AG04450 (cell line): ENCODE results near the gene AQP12A. TPM values are rescaled to one million over a fixed set of nuclear protein-coding genes. Genes with fewer than 3 reads are reported as not detected.

Experiments used
- CTCF ChIA-PET: fragments of 300-600, 350-600 bp; formaldehyde crosslinking; extraction: SDS; loops from one replicate; lab custom pipeline; 2022; ENCODE audit warnings: antibody characterized with exemption, inconsistent platforms; lab: Charles Lee
- POLR2A ChIA-PET: fragments of 350-600 bp; formaldehyde crosslinking; extraction: SDS; loops from one replicate; lab custom pipeline; 2021; ENCODE audit warnings: antibody characterized with exemption, inconsistent platforms; lab: Yijun Ruan, JAX
- DNase-seq: peaks from one replicate; pipeline ENCODE4 v3.0.0-alpha.2; 2011; ENCODE audit warnings: low read depth, low spot score
- H3K27ac ChIP-seq: one replicate; pipeline ENCODE4 v1.5.1; 2012; ENCODE audit warnings: low read depth, low read length, control low read depth
- H3K27me3 ChIP-seq: one replicate; pipeline ENCODE4 v1.6.0; 2012; ENCODE audit warnings: low read length; ENCODE audit not compliant: control insufficient read depth, insufficient read depth
- H3K4me3 ChIP-seq: 2 replicates; pipeline ENCODE4 v1.5.1; 2011; ENCODE audit warnings: mild to moderate bottlenecking, low read depth, low read length, control low read depth
- H3K9me3 ChIP-seq: 2 replicates; pipeline ENCODE4 v1.5.1; 2012; ENCODE audit warnings: low read length; ENCODE audit not compliant: control insufficient read depth, insufficient read depth
- CTCF ChIP-seq: IDR thresholded peaks from 2 replicates; pipeline ENCODE4 v1.5.1; 2011; ENCODE audit warnings: low read depth, low read length, control low read depth, inconsistent platforms
- polyA plus RNA-seq: library from polyadenylated mRNA; depleted of rRNA; stranded (reverse); fragments of >200 nt; gene quantifications from 2 replicates; pipeline ENCODE4 v1.2.3, GENCODE V29; 2011

Gene AQP12A
- polyA plus RNA-seq, 1 experiment: not detected

- no peak for DNase-seq
- POLR2A ChIA-PET: no interaction called here
- TF ChIP-seq CTCF: no peak
- H3K9me3 ChIP-seq: no peaks in the 10 kb centered on the region; the same call in 1 of the 2 replicates
- no peak overlapping the region for H3K27ac ChIP-seq
- no peak overlapping the region for H3K4me3 ChIP-seq
- CTCF ChIA-PET: no interaction called here
- H3K27me3 ChIP-seq: peaks cover 16% of the 10 kb centered on the region
Measured at GRCh38 chr2:240701091-240701735, 9.5 kb downstream of the AQP12A start.

- POLR2A ChIA-PET: no interaction called here
- Histone ChIP-seq H3K27me3 (peaks cover 17% of the 10 kb centered on the region), H3K9me3 (no peaks in the 10 kb centered on the region; the same call in 1 of the 2 replicates), H3K27ac (no peak overlapping the region), H3K4me3 (no peak overlapping the region)
- TF ChIP-seq CTCF: no peak
- DNase-seq: no peak
- CTCF ChIA-PET: no interaction called here
Measured at GRCh38 chr2:240701736-240702639, 10.3 kb downstream of the AQP12A start.

- no peaks in the 10 kb centered on the region; the same call in 1 of the 2 replicates for H3K9me3 ChIP-seq
- DNase-seq: no peak
- no peak overlapping the region for H3K27ac ChIP-seq
- no peak for TF ChIP-seq CTCF
- POLR2A ChIA-PET: no interaction called here
- CTCF ChIA-PET: no interaction called here
- H3K27me3 ChIP-seq: peaks cover 23% of the 10 kb centered on the region
- H3K4me3 ChIP-seq: no peak overlapping the region
Measured at GRCh38 chr2:240702640-240703011, 11.0 kb downstream of the AQP12A start.

GRCh38 chr2:240703417-240704341 is 12.0 kb downstream of the AQP12A start:
- ChIA-PET POLR2A (no interaction called here), CTCF (no interaction called here)

More at GRCh38 chr2:240703417-240704341, 12.0 kb downstream of the AQP12A start:
- Histone ChIP-seq H3K27ac (no peak overlapping the region), H3K9me3 (no peaks in the 10 kb centered on the region; the same call in 1 of the 2 replicates), H3K27me3 (peaks cover 30% of the 10 kb centered on the region), H3K4me3 (no peak overlapping the region)
- no peak for DNase-seq
- no peak for TF ChIP-seq CTCF
